Measurements from ENCODE around the gene EGLN3.
"Not testable (repeated sequence)": the region's sequence is repeated elsewhere in the genome, so short reads cannot be mapped to it uniquely, and the experiment has no call there.

Gene EGLN3

GRCh38 chr14:33934938-33935337, 15.9 kb downstream of the EGLN3 start:
- no peak for DNase-seq (ENCODE audit: low spot score)

DNA sequence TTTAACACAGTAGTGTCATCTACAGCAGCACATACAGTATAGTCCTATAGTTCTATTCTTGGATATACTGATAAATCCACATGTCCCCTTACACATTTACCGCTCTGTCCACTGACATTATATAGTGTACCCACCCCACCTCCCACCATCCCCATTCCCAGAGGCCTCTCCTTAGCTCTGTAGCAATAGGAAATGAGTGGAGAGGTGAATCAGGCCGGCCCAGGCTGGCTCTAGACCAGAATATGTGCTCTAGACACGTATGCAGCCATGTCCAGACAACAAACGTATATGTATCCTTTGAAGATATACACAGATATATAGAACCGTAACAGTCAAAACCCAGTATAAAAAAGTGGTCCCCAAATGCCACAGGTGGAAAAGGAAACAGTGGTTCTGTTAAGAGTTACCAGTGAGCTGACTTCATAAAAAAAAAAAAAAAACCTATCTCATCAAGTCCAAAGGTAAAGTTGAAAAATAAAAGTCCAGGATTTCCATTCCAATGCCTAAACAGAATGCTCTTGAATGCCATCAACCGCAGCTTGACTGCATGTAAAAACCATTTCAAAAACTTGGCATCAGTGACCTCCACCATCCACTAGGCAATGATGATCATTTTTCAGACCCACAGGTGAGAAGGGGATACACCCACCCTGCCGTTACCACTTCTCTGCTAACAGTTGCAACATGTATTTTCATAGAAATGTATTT, 16.7 kb downstream of the EGLN3 start:
- no peak for DNase-seq (ENCODE audit: low spot score)

GRCh38 chr14:33933386-33933933, 17.4 kb downstream of the EGLN3 start:
- DNase-seq (ENCODE audit: low spot score) = no peak

- no peak for DNase-seq (ENCODE audit: low spot score)
Observed at GRCh38 chr14:33932576-33933345, 18.1 kb downstream of the EGLN3 start.

- no peak for DNase-seq (ENCODE audit: low spot score)
Observed at GRCh38 chr14:33932033-33932432, 18.8 kb downstream of the EGLN3 start.

- no peak for DNase-seq (ENCODE audit: low spot score)
Observed at GRCh38 chr14:33931461-33931860, 19.4 kb downstream of the EGLN3 start.

- no peak for DNase-seq (ENCODE audit: low spot score)
Observed at GRCh38 chr14:33930439-33930838, 20.4 kb downstream of the EGLN3 start.

DNA sequence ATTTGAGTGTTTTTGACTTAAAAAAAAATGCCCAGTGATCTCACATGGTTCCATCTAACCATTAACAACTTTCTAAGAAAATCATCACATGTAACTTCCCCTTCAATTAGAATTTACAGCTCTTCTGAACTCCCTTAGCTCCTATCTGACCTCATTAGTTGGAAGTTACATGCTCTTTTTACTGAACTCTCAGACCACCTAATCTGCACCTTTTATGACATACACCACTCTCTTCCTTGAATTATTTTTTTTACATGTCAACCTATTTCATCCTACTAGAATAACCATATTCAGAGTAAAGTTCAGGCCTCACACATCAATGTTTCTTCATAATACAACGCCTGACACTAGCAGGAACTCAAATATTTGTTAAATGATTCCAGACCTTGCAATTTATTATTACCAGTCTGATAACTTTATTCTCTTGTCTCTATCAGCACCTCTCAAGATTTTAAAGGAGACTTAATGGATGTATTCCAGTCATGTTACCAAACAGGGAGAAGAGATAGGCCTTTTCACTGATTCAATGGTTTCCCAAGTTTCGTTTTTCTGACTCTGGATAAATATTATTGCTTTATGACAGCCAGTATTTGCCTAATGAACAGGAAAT, 21.0 kb downstream of the EGLN3 start:
- DNase-seq (ENCODE audit: low spot score) = no peak

DNA sequence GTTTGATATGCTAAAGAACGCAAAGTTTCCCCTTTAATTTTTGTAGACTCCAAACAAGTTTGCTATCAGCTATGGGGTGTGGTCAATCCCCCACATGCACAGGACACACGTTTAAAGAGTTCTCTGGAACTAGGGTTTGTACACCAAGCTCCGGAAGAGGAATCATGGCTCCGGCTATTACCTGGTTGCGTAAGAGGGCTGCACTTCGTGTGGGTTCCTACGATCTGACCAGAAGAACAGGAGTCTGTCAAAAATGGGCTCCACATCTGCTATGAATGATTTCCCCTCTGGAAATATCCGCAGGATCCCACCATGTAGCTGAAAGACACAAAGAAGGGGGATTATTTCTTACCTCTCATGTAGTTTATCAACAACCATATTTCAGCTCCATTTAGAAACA, 22.0 kb downstream of the EGLN3 start:
- DNase-seq (ENCODE audit: low spot score) = no peak

DNA sequence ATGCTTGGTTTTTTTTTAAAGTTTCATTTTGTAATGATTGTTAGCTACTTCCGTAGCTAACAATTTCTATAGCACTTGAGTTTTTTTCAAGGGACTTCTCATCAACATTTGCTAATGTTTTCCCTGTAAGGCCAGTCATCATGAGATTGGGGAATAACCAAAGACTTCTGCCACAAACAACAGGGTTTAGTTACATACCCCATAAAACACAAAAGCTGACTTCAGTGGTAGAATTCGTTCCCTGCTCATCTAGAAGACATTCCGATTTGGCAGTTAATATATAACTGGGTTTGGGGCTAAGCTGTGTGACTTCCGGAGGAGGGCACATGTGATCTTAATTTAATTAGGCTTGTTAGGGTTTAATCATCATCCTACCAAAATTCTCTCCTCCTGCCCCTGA, 22.9 kb downstream of the EGLN3 start:
- DNase-seq (ENCODE audit: low spot score) = no peak

DNA sequence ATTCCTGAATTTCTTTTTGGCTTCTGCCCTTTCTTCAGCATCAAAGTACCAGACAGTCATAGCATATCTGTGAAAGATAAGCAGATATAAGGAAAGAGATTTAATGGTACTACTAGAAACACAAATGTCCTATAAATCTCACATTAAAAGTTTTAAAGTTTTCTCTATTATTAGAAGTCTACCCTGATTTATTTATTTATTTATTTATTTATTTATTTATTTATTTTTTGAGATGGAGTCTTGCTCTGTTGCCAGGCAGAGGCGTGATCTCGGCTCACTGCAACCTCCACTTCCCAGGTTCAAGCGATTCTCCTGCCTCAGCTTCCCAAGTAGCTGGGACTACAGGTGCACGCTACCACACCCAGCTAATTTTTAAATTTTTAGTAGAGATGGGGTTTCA, 23.9 kb downstream of the EGLN3 start:
- not testable (repeated sequence) for DNase-seq (ENCODE audit: low spot score)

DNA sequence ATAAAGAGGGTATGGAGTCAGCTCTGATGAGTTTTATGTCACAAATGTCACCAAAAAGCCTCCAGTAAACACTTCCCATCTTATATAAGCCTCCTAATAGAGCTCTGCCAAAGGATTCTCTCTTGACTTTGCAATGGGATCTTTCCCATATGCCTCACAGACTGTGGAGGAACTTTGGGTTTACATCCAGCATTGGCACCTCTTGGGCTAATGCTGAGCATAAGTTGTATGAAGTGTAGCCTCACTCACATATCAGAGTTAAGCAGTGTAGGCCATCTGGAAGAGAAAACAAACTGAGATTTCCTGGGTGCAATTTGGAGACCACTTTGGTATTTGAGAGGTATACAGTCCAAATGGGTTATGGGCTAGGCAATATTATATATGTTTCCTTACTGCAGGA, 24.9 kb downstream of the EGLN3 start:
- DNase-seq (ENCODE audit: low spot score) = no peak

DNA sequence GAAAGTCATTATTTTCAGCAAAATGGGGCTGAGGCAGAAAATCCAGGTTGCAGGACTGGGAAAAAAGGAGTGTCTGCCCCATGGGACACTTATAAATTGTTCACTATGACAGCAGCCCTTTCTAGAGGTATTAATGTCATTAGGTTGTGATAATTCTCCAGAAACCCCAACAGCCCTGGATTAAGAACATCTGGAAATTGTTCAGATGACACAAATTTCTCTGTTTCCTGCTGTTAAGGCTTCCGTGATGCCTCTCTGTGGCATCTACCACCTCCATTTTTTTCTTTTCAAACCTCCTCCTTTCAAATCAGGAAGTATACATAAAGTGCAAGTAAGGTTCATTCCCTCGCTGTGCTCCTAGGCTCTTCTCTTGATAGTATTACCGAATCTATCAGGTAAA, 25.6 kb downstream of the EGLN3 start:
- DNase-seq (ENCODE audit: low spot score) = no peak

- DNase-seq (ENCODE audit: low spot score) = no peak
Observed at GRCh38 chr14:33924566-33925100, 26.2 kb downstream of the EGLN3 start.

DNA sequence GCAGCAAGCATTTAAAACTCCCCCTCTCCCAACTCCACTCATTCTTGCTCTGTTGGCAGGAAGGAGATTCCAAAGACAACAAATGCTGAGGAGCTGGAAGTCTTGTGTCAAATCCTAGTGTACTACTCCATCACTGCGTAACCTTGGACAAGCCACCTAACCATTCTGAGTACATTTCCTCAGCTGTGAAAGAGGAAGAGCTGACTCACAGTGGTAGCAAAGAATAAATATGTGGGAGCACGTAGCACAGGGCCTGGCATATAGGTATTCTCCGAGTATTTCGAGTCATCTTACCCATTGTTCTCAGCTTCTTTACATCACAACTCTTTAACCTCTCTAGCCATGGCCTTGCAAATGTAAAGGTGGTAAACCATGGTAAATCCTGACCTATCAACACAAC, 28.7 kb downstream of the EGLN3 start:
- no peak for DNase-seq (ENCODE audit: low spot score)

GRCh38 chr14:33918256-33918655, 32.6 kb downstream of the EGLN3 start:
- DNase-seq (ENCODE audit: low spot score) = no peak

GRCh38 chr14:33917661-33918060, 33.2 kb downstream of the EGLN3 start:
- DNase-seq (ENCODE audit: low spot score) = no peak

GRCh38 chr14:33916663-33917565, 34.0 kb downstream of the EGLN3 start:
- DNase-seq (ENCODE audit: low spot score) = peak; percentile 12

DNA sequence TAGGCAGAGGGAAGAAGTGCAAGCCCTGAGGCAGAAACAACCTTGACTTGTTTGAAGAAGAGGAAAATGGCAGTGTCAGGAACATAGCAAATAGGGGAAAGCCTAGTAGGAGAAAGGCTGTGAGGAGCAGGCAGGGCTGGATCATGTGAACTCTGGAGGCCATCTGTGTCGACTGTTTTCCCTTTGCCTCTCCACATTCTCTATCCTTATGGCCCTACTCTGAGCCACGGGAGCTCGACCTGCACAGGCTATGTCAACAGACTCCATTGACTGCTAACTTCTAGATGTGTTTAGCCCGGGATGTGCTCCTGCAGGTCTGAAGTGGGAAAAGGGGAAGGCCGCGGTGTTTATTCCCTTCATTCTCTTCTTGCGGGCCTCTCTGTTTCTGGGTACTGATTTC, 35.2 kb downstream of the EGLN3 start:
- no peak for DNase-seq (ENCODE audit: low spot score)

GRCh38 chr14:33914676-33915516, 36.0 kb downstream of the EGLN3 start:
- no peak for DNase-seq (ENCODE audit: low spot score)

DNA sequence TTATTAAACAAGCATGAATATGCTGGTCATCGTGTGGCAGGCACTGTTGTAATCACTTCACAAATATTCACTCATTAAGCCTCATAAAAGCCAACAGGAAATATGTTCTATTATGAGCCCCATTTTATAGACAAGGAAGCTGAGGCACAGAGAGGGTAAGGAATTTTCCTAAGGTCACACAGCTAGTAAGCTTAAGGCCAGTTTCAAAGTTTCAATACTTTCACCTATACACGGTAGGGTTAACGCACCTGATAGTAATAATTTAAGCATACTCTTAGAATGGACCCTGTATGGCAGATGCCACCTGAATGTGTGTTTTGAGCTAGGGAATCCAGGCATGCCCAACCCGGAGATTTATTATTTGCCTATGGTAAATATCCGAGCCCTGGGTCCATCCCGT, 39.8 kb downstream of the EGLN3 start:
- no peak for DNase-seq (ENCODE audit: low spot score)
